ENCODE measurements around the gene TRIM2. TPM values are rescaled to one million over a fixed set of nuclear protein-coding genes. Genes with fewer than 3 reads are reported as not detected.

The TRIM2 gene
- total and polyA plus RNA-seq, 10 of the 15 experiments (the other 5 are each of a cell fraction or from before 2014, with no cell fraction given), result 0.06 to 0.19 (median 0.15) TPM; not detected in 3

DNA sequence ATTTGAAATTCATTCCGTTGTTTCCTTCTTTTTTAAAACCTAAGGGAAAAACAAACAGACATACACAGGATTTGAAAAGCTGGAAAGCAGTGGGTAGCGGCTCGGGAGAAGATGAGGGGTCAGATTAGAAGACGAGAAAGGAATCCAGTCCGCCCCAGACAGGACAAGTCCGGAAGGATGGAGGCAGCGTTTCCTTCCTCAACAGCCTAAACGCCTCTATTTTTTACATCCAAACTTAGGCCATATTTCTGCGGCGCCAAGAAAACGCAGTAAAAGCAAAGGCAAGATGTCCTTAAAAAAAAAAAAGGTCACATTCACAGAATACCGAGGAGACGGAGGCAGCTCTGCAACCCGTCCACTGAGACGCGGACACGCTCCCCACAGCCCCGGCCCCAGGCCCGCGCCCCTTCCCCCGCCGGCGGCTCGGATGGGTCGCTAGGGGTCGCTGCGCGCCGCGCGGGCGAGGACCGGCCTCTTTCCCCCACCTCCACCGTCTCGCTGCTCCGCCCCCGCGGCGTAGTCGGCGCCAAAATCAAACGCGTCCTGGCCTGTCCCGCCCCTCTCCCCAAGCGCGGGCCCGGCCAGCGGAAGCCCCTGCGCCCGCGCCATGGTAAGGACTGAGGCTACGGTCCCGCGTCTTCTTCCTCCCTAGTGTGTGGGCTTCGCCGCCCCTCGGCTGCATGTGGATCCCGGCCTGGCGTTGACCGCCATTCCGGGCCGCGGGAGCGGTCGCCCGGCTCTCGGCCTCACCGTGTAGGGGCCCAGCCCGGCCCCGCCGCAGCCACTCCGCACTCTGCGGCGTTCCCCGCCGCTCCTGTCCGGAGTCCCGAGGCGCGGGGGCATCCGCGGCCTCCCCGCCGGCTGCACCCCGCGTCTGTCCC lies 140.1 kb downstream of the TRIM2 start, which contains the start of gene MND1 (continued):
- TF ChIP-seq CUX1 (IDR thresholded peaks at IDR 0.05; ENCODE audit: insufficient replicate concordance, low read depth, low read length), result no peak
- no peak for TF ChIP-seq STAT1 (conservative IDR thresholded peaks at IDR 0.05)
- TF ChIP-seq CHD1 (IDR thresholded peaks at IDR 0.05; ENCODE audit: low read depth, low read length), result no peak
- TF ChIP-seq, protein P1, sequence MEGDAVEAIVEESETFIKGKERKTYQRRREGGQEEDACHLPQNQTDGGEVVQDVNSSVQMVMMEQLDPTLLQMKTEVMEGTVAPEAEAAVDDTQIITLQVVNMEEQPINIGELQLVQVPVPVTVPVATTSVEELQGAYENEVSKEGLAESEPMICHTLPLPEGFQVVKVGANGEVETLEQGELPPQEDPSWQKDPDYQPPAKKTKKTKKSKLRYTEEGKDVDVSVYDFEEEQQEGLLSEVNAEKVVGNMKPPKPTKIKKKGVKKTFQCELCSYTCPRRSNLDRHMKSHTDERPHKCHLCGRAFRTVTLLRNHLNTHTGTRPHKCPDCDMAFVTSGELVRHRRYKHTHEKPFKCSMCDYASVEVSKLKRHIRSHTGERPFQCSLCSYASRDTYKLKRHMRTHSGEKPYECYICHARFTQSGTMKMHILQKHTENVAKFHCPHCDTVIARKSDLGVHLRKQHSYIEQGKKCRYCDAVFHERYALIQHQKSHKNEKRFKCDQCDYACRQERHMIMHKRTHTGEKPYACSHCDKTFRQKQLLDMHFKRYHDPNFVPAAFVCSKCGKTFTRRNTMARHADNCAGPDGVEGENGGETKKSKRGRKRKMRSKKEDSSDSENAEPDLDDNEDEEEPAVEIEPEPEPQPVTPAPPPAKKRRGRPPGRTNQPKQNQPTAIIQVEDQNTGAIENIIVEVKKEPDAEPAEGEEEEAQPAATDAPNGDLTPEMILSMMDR (IDR thresholded peaks at IDR 0.05 in 2 of 3, conservative IDR thresholded peaks at IDR 0.05 in 1 of 3; ENCODE audit: control insufficient read depth in 2 of 3, extremely low read depth in 1 of 3, insufficient read depth in 1 of 3, low read depth in 3 of 3, low read length in 3 of 3), result peak; percentile 73 to 93 (median 87)
- TF ChIP-seq, protein P2, sequence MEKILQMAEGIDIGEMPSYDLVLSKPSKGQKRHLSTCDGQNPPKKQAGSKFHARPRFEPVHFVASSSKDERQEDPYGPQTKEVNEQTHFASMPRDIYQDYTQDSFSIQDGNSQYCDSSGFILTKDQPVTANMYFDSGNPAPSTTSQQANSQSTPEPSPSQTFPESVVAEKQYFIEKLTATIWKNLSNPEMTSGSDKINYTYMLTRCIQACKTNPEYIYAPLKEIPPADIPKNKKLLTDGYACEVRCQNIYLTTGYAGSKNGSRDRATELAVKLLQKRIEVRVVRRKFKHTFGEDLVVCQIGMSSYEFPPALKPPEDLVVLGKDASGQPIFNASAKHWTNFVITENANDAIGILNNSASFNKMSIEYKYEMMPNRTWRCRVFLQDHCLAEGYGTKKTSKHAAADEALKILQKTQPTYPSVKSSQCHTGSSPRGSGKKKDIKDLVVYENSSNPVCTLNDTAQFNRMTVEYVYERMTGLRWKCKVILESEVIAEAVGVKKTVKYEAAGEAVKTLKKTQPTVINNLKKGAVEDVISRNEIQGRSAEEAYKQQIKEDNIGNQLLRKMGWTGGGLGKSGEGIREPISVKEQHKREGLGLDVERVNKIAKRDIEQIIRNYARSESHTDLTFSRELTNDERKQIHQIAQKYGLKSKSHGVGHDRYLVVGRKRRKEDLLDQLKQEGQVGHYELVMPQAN (conservative IDR thresholded peaks at IDR 0.05), result peak; percentile 100
- TF ChIP-seq FOS (IDR thresholded peaks at IDR 0.05; ENCODE audit: borderline replicate concordance, extremely low read depth, insufficient read length), result no peak
- TF ChIP-seq, protein P3, sequence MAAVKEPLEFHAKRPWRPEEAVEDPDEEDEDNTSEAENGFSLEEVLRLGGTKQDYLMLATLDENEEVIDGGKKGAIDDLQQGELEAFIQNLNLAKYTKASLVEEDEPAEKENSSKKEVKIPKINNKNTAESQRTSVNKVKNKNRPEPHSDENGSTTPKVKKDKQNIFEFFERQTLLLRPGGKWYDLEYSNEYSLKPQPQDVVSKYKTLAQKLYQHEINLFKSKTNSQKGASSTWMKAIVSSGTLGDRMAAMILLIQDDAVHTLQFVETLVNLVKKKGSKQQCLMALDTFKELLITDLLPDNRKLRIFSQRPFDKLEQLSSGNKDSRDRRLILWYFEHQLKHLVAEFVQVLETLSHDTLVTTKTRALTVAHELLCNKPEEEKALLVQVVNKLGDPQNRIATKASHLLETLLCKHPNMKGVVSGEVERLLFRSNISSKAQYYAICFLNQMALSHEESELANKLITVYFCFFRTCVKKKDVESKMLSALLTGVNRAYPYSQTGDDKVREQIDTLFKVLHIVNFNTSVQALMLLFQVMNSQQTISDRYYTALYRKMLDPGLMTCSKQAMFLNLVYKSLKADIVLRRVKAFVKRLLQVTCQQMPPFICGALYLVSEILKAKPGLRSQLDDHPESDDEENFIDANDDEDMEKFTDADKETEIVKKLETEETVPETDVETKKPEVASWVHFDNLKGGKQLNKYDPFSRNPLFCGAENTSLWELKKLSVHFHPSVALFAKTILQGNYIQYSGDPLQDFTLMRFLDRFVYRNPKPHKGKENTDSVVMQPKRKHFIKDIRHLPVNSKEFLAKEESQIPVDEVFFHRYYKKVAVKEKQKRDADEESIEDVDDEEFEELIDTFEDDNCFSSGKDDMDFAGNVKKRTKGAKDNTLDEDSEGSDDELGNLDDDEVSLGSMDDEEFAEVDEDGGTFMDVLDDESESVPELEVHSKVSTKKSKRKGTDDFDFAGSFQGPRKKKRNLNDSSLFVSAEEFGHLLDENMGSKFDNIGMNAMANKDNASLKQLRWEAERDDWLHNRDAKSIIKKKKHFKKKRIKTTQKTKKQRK (IDR thresholded peaks at IDR 0.05; ENCODE audit: low read depth, low read length), result no peak
- TF ChIP-seq, protein P4, sequence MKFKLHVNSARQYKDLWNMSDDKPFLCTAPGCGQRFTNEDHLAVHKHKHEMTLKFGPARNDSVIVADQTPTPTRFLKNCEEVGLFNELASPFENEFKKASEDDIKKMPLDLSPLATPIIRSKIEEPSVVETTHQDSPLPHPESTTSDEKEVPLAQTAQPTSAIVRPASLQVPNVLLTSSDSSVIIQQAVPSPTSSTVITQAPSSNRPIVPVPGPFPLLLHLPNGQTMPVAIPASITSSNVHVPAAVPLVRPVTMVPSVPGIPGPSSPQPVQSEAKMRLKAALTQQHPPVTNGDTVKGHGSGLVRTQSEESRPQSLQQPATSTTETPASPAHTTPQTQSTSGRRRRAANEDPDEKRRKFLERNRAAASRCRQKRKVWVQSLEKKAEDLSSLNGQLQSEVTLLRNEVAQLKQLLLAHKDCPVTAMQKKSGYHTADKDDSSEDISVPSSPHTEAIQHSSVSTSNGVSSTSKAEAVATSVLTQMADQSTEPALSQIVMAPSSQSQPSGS (IDR thresholded peaks at IDR 0.05; ENCODE audit: low read length), result no peak
- no peak for TF ChIP-seq BACH1 (IDR thresholded peaks at IDR 0.05; ENCODE audit: borderline replicate concordance)
- no peak for TF ChIP-seq CBFB (IDR thresholded peaks at IDR 0.05; ENCODE audit: low read depth)
- TF ChIP-seq SREBF2 (IDR thresholded peaks at IDR 0.05; ENCODE audit: low read length), result no peak
- TF ChIP-seq CREM (IDR thresholded peaks at IDR 0.05; ENCODE audit: low read depth), result peak; percentile 69
- TF ChIP-seq PAX5 (IDR thresholded peaks at IDR 0.05; ENCODE audit: borderline replicate concordance, low read depth, low read length), result no peak
- TF ChIP-seq ZNF217 (IDR thresholded peaks at IDR 0.05), result no peak
- no peak for TF ChIP-seq HCFC1 (IDR thresholded peaks at IDR 0.05; ENCODE audit: low read length)
